Fibroblast of skin of back (primary cell): ENCODE data around the gene SECTM1.

Experiments used
- DNase-seq: peaks from one replicate; pipeline ENCODE4 v3.0.0-alpha.2; 2013

Gene SECTM1

DNA sequence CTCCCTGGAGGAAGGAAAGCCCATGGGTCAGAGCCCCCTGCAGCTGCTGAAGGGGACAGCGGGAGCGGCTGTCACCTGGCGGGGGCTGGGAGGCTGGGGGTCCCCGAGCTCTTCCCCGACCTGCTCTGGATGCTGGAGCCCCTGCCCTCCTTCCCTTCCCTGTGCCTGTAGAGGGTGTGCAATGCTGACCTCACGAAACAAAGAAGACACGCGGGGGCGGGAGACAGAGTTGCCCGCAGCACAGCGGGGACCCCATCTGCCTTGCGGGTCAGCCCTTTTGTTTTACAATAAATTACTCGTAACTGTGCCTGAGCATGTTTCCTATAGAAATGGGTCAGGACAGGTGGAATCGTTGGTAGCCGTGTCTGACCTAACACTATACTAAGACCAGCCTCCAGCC is 6.3 kb downstream of the SECTM1 start:
- DNase-seq: no peak

DNA sequence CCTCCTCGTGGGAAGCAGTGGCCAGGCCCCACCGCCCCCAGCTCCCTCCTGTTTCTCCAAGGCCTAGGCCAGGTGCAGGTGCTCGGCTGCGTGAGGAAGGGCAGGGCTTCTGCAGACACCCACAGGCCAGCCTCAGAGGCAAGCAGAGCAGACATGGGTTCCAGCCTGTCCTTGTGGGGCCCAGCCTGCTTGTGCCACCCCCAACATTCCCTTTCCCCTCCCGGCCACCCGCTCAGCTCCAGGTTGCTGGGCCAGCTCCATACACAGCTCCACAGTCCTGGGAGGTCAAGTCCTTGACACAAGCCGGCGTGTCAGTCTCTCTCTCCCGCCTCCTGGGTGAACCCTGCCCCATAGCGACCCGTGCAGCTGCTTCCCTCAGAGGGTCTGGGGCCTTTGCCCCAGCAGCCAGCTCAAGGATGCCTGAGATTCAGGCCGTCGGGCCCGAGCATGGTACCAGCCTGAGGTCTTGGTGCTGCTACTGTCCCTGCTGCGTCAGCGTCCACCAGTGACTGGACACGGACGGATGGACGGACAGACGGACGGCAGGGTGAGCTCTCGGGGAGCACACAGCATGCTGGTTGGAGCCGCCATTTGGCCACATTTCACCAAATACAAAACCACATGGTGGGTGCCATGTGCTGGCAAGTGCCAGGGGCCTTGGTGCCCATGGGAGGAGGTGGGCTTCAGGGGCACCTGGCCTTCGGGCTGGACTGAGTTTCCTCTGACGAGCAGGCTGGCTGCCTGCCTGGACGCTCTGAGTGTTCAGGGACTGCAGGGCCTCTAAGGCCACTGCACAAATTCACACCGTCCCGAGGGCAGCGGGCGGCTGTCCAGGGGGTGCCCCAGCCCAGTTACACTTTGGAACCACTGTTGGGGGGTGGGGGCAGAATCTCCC is 8.0 kb downstream of the SECTM1 start:
- DNase-seq: no peak

DNA sequence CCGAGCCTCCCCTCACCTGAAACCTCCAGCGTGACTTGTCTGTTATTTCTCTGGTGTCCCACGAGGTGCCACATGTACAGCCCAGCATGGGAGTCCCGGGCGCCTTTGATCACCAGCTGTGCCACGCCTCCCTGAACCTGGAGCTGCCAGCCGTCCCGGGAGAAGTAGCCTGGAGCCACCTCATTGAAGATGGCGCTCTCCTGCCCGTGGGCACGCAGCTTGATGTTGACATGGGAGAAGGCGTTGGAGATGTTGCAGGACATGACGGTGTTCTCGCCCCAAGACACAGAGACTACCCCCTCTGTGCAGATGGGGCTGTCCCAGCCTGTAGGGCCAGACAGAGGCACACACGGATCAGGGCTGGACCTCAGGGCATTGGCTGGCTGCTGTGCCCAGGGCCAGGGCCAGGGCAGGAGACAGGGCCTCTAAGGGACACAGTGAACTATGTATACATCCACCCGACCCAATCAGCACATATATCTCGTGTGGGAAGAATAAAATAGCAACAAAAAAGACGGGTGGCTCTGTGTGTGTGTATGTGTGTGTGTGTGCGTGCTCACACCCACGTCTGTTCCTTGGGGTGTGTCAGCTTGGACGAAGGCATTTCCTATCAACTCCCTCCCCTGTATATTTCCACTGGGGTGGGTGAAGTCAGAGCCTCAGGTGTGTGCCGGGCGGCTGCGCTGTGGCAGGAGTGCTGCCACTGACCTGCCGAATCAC is 8.8 kb downstream of the SECTM1 start:
- DNase-seq: no peak

DNA sequence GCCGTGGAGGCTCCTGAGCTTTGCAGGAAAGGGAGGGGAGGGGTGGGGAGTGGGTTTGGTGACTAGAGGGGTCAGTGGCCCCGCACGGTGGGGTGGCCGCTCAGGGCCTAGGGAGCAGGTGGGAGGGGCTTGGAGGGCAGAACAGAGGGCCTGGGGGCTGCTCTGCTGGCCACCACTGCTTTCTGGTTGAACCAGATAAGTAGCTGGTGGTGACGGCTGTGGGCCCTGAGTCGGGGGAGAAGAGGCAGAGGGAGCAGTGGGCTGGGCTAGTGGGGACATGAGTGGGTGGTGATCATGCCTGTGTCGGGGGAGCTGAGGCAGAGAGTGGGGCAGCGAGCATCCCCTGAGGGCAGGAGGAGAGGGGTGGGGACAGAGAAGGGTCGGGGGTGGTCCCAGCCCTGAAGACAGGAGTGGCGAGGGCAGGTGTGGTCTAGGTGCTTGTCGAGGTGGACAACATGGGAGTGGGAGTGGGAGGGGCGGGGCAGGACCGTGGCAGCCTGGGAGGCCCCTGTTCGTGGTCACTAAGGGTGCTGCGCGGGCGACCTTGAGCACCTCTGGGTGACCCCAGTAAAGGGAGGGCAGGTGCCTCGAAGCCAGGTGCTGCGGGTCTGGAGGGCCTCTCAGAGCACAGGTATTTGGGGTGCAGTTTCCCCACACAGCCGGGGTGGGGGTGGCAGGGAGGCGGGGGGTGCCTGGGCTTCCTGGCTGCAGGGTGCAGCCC is 9.9 kb downstream of the SECTM1 start:
- no peak for DNase-seq

DNA sequence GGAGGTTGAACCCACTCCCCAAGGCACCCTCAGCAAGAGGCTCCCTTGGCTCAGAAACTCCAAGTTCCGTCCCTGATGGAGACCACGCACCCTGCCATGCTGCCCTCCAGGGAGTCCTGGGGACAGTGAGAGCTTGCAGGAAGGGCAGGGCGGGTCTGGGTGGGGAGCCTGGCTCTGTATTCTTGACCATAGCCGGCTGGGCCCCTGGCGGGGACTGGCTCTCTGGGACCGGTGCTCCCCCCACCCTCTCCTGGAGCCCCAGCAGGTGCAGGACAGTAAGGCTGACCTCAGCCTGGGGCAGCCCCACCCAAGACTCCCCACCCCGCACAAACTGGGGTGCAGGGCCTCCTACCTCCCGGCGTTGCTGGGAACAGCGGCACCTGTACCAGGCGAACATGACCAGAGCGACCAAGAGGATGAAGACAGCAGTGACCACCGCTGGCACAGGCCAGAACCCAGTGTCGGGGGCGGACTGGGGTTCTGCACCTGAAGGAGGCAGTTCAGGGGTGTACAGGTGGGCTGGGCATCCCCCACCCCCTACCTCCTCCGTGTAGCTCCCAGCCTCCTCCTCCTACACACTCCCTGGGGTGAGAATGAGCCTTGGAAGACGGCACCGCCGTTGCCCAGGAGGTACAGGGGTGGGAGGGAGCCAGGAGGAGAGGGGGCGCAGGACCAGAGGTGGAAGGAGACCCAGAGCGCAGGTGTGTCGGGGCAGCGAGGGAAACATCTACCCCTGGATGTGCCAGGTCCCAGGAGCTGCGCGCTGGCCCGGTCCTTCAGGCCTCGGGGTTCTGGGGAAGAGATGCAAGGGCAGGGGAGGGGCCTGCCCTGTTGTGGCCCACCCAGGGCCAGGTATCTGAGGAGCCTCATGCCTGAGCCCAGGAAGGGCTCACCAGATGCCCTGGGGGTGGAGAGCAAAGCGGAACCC is 10.8 kb downstream of the SECTM1 start:
- no peak for DNase-seq

DNA sequence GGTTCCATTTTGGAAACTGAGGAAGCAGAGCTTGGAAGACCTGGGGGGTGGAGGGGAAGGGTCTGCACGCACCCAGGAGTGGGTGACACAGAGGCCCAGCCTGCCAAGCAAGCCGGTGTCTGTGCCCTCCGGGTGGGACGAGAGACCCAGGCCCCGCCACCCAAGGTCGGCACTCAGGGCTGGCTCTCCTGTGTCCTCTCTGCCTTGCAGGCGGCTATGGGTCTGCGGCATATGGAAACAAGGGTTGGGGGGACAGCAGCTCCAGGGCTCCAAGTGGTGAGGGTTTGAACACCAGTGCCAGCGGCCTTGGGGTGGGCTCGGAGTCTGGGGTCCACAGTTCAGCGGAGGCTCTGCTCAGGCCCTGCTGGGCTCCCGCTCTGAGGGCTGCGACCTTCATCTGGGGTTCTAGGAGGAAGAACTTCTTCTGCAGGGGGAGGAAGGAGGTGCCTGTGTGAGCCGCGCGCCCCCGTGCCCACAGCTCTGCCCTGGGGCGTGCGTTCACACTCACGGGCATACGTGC is 11.6 kb downstream of the SECTM1 start:
- no peak for DNase-seq

DNA sequence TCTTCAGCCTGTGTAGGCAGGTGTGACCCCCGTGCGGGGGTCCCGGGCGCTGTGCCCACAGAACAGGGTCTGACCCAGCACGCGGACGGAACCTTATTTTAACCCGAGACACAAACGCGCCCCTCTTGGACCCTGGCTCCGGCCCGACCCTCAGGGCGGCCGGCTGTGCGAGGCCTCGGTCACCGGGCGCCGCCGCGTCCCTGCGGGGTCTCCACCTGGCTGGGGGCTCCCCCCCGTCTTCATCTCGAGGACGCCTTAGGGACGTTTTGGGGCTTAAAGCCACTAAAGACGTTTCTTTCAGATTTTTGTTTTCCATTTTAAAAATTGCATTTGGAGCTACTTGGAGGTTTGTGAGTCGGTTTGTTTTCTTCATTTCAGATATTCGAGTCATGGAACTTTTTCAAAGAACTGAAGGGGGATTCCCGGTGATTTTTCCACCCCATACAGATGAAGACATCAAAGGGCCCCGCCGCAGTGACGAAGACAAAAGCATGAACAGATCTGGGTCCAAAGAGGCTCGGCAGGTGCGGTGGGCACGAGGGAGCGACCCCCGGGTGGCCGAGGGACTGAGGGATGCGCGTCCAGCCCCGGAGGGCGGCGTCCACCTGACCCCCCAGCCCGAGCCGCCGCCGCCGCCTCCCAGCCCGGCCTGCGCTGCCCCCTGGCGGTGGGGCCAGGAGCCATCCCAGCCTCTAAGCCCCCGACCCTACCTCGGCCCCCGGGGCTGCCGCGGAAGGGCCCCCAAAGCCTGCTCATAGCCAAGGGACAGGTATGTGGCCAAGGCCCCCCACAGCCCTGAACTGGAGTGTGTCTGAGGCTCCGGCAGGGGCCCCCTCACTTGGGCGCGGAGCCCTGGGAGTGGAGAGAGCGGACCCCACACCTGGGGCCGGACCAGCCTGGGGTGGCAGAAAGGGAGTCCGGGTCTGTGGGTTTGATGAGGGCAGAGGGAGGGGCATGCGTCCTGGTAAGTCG is 12.3 kb downstream of the SECTM1 start:
- no peak for DNase-seq

DNA sequence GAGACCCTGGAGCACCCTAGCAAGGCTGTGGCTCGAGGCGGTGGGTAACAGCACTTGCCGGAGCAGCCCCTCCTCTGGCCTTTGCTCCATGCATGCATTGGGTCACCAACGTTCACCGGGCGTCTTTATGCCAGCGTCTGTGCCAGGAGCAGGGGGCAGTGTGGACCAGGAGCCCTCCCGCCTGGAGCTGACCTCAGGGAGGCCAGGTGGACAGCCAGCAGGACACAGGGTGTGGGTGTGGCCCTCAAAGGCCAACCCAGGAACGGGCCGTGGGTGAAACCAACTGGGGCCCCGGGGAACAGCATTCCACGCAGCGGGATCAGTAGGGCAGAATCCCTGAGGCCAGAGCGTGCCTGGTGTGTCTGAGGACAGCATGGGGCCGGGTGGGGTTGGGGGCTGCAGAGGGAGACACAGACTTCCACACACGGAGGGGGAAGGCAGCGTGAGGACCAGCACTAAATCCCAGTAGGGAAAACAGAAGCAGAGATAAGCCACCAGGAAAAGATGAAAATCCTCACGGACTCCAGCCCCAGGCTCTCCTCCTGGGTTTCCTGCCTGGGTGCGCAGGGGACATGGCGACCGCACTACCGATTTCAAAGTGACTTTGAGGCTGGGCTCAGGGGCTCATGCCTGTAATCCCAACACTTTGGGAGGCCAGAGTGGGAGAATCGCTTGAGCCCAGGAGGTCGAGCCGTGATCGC is 13.3 kb downstream of the SECTM1 start:
- DNase-seq: no peak

DNA sequence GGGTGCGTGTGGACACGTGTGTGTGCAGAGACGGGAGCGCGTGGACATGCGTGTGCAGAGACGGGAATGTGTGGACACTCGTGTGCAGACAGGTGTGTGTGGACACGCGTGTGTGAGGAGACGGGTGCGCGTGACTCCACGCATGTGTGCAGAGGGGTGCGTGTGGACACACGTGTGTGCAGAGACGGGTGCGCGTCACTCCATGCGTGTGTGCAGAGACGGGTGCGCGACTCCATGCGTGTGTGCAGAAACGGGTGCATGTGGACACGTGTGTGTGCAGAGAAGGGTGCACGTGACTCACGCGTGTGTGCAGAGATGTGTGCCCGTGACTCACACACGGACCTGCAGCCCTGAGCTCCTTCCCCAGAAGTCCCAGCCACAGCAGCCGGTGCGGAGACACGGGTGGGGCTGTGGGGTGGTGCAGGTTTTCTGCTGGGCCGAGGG is 13.9 kb downstream of the SECTM1 start:
- DNase-seq: no peak

DNA sequence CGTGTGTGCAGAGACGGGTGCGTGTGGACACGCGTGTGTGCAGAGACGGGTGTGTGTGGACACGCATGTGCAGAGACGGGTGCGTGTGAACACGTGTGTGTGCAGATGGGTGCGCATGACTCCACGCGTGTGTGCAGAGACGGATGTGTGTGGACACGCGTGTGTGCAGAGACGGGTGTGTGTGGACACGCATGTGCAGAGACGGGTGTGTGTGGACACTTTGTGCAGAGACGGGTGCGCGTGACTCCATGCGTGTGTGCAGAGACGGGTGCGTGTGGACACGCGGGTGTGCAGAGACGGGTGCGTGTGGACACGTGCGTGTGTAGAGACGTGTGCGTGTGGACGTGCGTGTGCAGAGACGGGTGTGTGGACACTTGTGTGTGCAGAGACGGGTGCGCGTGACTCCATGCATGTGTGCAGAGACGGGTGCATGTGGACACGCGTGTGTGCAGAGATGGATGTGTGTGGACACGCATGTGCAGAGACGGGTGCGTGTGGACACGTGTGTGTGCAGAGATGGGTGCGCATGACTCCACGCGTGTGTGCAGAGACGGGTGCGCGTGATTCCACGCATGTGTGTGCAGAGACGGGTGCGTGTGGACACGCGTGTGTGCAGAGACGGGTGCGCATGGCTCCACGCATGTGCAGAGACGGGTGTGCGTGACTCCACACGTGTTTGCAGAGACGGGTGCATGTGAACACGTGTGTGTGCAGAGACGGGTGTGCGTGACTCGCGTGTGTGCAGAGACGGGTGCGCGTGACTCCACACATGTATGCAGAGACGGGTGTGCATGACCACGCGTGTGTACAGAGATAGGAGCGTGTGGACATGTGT is 14.6 kb downstream of the SECTM1 start:
- no peak for DNase-seq

DNA sequence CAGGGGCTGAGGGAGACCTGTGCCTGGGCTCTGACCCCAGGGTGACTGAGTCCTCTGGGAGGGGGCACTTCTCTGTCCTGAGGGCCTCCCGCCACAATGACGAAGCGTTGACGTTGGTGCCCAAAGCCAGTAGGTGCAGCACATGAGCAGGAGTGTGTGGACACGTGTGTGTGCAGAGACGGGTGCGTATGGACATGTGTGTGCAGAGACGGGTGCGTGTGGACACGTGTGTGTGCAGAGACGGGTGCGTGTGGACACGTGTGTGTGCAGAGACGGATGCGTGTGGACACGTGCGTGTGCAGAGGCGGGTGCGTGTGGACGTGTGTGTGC is 15.4 kb downstream of the SECTM1 start:
- DNase-seq: no peak

DNA sequence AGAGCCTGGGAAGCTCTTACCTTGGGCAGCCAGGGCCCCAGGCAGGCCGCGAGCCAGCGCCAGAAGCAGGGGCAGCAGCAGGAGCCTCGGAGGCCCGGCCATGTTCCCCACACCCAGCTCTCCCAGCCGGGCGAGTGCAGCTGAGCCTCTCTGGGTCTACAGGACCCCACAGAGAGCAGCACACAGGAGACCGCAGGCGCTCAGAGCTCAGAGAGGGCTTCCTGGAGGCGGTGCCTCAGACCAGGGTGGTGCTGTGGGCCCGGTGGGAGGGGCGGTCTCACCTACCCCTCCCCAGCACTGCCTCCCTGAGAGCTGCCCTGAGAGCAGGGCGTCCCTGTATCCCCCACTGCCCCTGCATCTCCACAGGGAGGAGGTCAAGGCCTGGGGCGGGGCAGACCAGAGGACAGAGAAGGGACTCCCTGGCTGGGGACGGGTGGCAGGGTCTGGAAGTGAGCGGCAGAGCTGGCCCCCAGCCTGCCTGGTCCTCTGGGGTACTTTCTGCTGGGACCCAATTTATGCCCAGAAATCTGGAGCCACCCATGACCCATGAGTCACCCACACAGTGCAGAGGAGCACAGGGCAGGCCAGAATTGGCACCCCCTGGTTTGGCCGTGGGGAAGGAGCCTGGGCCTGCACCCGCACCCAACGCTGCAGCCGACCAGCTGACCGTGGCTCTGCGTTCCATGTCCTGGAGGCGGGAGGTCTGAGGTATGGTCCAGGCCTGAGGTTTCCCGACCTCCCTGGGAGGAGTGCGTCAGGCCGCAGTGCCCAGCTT is 16.0 kb downstream of the SECTM1 start, which contains the start of gene CD7:
Gene CD7 (minus strand): TSS at position 215 of the 775 bp plus-strand sequence. CDS start 113 bp downstream, at position 102.
- no peak for DNase-seq

DNA sequence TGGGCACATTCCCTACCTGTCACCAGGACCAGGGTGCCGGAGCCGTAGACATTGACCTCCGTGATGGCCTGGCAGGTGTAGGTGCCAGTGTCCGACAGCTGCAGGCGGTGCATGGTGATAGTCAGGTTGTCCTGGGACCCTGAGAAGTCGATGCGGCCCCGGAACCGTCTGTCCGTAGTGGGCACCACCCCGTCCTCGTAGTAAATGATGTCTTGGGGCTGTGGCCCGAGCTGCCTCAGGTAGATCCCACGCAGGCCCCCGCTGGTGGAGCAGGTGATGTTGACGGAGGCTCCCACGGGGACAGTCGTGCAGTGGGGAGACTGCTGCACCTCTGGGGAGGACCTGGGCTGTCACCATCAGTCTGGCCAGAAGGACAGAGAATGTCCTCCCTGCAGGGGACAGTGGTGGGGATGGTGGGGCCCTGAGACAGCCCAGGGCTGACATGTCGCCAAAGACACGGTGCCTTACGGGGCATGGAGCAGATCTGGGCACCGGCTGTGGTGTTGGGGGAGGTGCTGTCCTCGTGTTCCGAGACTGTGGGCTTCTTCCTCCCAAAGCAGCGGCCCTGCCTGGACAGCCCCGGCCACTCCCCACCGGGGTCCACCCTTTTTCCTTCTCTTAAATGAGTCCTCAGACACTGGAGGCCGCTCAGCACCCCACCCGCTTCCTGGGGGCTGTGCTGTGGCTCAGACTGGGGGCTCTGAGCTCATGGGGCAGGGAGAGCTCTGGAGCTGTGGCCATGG is 16.7 kb downstream of the SECTM1 start:
- no peak for DNase-seq

DNA sequence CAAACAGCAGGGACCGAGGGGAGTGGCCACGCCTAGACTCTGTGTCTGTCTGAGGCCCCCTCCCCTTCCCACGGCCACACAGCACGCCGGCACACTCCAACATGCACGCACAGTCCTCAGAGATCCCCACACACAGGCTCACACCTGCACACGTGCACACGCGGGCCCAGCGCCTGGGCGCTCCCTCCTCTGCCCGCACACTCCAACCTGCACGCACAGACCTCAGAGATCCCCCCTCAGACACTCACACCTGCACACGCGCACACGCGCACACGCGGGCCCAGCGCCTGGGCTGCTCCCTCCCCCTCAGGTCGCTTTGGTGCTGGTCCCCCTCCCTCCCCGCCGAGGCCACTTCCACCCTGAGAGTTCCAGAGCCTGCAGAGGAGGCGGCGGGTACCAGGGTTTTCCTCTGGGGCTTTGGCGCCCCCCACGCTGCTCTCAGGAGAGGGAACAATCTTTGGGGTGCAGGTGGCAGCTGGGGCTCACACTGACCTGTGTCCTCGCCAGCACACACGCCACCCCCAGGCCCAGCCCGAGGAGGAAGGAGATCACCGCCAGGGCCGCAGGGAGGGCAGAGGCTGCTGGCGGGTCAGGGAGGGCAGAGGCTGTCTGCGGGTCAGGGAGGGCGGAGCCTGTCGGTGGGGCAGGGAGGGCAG is 17.7 kb downstream of the SECTM1 start:
- DNase-seq: no peak

DNA sequence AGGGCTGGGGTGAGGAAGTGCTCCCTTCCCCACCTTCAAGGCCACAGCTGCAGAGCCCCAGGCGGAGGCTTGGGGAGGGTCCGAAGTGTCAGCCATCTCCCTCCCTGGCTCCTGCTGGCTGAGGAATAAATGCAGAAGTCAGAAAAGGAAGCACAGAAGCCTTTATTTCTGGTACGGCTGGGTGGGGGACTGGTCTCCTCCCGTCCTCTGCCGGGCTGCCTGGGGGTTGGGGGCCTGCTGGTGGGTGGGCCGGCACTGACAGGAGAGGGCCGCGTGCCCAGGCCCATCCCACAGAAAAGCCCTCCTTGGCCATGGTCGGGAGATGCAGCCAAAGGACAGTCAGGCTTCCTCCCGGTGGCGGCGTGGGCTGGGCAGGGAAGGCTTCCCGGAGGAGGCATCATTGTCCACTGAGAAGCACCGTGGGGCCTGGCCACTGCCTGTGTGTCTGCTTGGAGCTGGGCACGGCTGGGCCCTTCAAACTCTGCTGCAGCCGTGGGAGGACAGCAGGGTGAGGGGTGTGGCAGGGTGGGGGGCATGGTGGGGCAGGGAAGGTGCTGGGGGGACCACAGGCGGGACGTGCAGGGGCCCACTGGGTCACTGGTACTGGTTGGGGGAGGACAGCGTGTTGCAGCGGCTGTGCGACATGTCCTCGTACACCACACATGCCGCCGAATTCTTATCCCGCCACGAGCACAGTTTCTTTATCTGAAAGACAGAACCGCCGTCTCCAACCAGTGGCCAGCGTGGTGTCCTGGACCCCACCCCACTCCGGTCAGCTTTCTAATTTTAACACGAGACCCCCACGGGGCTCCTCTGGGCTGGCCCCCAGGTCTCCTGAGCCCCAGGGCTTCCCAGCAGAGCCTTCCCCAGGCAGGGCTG is 18.6 kb downstream of the SECTM1 start:
- DNase-seq: no peak
